Natural killer cell treated with Interleukin-12 subunit alpha and Interleukin-12 subunit beta and Interleukin-15 and Interleukin-18, amount 100 ng/mL, for 72 hours (primary cell): ENCODE measurements around the gene MBLAC1. TPM values are rescaled to one million over a fixed set of nuclear protein-coding genes. Genes with fewer than 3 reads are reported as not detected.

Experiments used
- ATAC-seq, 2 donors: fragments of 150-1000 bp; cut with Tn5 transposase in 1 of 2; sonication (Bioruptor Pico), chemical (Tn5 transposase) in 1 of 2; 2 replicates each; pipeline ENCODE4 v1.10.0; 2021
- DNase-seq: peaks from one replicate; pipeline ENCODE4 v3.0.0; 2022; ENCODE audit warnings: low spot score
- H3K27ac Mint-ChIP-seq, 2 donors: 1 replicate in 1 of 2; 2 replicates in 1 of 2; pipeline ENCODE4 v1.8.0; 2022; ENCODE audit warnings: mixed read lengths in 2 of 2, mild to moderate bottlenecking in 1 of 2, moderate library complexity in 1 of 2
- H3K27me3 Mint-ChIP-seq, 2 donors: 1 replicate in 1 of 2; 2 replicates in 1 of 2; pipeline ENCODE4 v1.8.0; 2022; ENCODE audit warnings: mixed read lengths in 2 of 2
- H3K36me3 Mint-ChIP-seq: one replicate; pipeline ENCODE4 v1.8.0; 2022; ENCODE audit warnings: mixed read lengths
- H3K4me1 Mint-ChIP-seq, 2 donors: 1 replicate in 1 of 2; 2 replicates in 1 of 2; pipeline ENCODE4 v1.8.0; 2022; ENCODE audit warnings: low read depth in 2 of 2, mixed read lengths in 2 of 2, mild to moderate bottlenecking in 1 of 2
- H3K4me3 Mint-ChIP-seq: one replicate; pipeline ENCODE4 v1.8.0; 2022; ENCODE audit warnings: mixed read lengths
- H3K9me3 Mint-ChIP-seq: 2 replicates; pipeline ENCODE4 v1.8.0; 2022; ENCODE audit warnings: mixed read lengths
- total RNA-seq, 2 donors: library from RNA; stranded (reverse); gene quantifications; one replicate each; pipeline ENCODE4 v1.2.3, GENCODE V29; 2022

Gene MBLAC1
- total RNA-seq: 1 to 10 TPM; 3.4 to 6.5 TPM

GRCh38 chr7:100126931-100127865, at the start of gene MBLAC1:
Gene MBLAC1, plus strand, starts transcription at chr7:100126967. Its CDS starts 429 bp downstream, at chr7:100127396.
- Mint-ChIP-seq H3K36me3 (no peaks in the 10 kb centered on the region), H3K27ac (peak within 1 kb of the TSS; percentile 94 to 97), H3K4me1 (peaks cover 21 to 31% of the 10 kb centered on the region in 2 donors), H3K27me3 (no peaks in the 10 kb centered on the region), H3K4me3 (peak within 1 kb of the TSS; percentile 96), H3K9me3 (no peaks in the 10 kb centered on the region)
- peak; percentile 92 for ATAC-seq
- DNase-seq: peak; percentile 89

GRCh38 chr7:100077205-100077604, 49.6 kb upstream of the MBLAC1 start:
- peaks cover 3% of the 10 kb centered on the region for H3K9me3 Mint-ChIP-seq
- ATAC-seq: no peak
- no peak overlapping the region for H3K4me3 Mint-ChIP-seq
- DNase-seq: no peak
- peaks cover 14 to 19% of the 10 kb centered on the region in 2 donors for H3K4me1 Mint-ChIP-seq
- no peaks in the 10 kb centered on the region for H3K27me3 Mint-ChIP-seq
- no peak overlapping the region for H3K27ac Mint-ChIP-seq
- peaks cover 35% of the 10 kb centered on the region for H3K36me3 Mint-ChIP-seq

- no peak for ATAC-seq
- H3K27ac Mint-ChIP-seq: no peak overlapping the region
- no peak for DNase-seq
- peaks cover 26% of the 10 kb centered on the region for H3K36me3 Mint-ChIP-seq
- H3K4me1 Mint-ChIP-seq: peaks cover 19 to 28% of the 10 kb centered on the region in 2 donors
- H3K27me3 Mint-ChIP-seq: no peaks in the 10 kb centered on the region
- H3K9me3 Mint-ChIP-seq: no peaks in the 10 kb centered on the region
- no peak overlapping the region for H3K4me3 Mint-ChIP-seq
Observed at GRCh38 chr7:100079024-100079560, 47.7 kb upstream of the MBLAC1 start.

GRCh38 chr7:100080907-100081534, 45.7 kb upstream of the MBLAC1 start:
- Mint-ChIP-seq H3K36me3 (peaks cover 11% of the 10 kb centered on the region), H3K4me1 (peaks cover 19 to 28% of the 10 kb centered on the region in 2 donors), H3K27me3 (no peaks in the 10 kb centered on the region), H3K4me3 (peak overlapping the region; percentile 92), H3K9me3 (no peaks in the 10 kb centered on the region), H3K27ac (peak overlapping the region; percentile 21 to 86)
- DNase-seq (no peak), ATAC-seq (no peak)

GRCh38 chr7:100081535-100082102, 45.1 kb upstream of the MBLAC1 start, which contains the start of gene ZNF3:
Gene ZNF3, minus strand, starts transcription at chr7:100081723. Its CDS starts 4,366 bp downstream, at chr7:100077357.
- ATAC-seq (peak; percentile 93 to 94), DNase-seq (peak; percentile 99)
- no peaks in the 10 kb centered on the region for H3K27me3 Mint-ChIP-seq
- H3K4me1 Mint-ChIP-seq: peaks cover 19 to 28% of the 10 kb centered on the region in 2 donors
- H3K27ac Mint-ChIP-seq: peak within 1 kb of the TSS; percentile 21 to 86
- no peaks in the 10 kb centered on the region for H3K9me3 Mint-ChIP-seq
- H3K4me3 Mint-ChIP-seq: peak within 1 kb of the TSS; percentile 92
- peaks cover 6% of the 10 kb centered on the region for H3K36me3 Mint-ChIP-seq

- Mint-ChIP-seq H3K27me3 (no peaks in the 10 kb centered on the region), H3K36me3 (no peaks in the 10 kb centered on the region), H3K4me3 (peak overlapping the region; percentile 92), H3K4me1 (peaks cover 21 to 28% of the 10 kb centered on the region in 2 donors), H3K9me3 (no peaks in the 10 kb centered on the region), H3K27ac (peak overlapping the region; percentile 21 to 86)
- no peak for DNase-seq
- no peak for ATAC-seq
Observed at GRCh38 chr7:100082978-100083377, 43.8 kb upstream of the MBLAC1 start.

- Mint-ChIP-seq H3K36me3 (no peaks in the 10 kb centered on the region), H3K4me3 (no peak overlapping the region), H3K27ac (no peak overlapping the region), H3K9me3 (no peaks in the 10 kb centered on the region), H3K4me1 (peaks cover 30 to 32% of the 10 kb centered on the region in 2 donors), H3K27me3 (no peaks in the 10 kb centered on the region)
- DNase-seq: no peak
- ATAC-seq: no peak
Observed at GRCh38 chr7:100085515-100085914, 41.3 kb upstream of the MBLAC1 start.

- Mint-ChIP-seq H3K27me3 (no peaks in the 10 kb centered on the region), H3K4me3 (peak overlapping the region; percentile 40), H3K36me3 (peaks cover 5% of the 10 kb centered on the region), H3K4me1 (peaks cover 18 to 26% of the 10 kb centered on the region in 2 donors), H3K9me3 (no peaks in the 10 kb centered on the region), H3K27ac (peak overlapping the region in 1 of 2 donors; percentile 83)
- no peak for ATAC-seq
- DNase-seq: no peak
Observed at GRCh38 chr7:100087055-100087750, 39.6 kb upstream of the MBLAC1 start.

- H3K36me3 Mint-ChIP-seq: peaks cover 10% of the 10 kb centered on the region
- DNase-seq (no peak), ATAC-seq (peak; percentile 1 to 13)
- H3K27me3 Mint-ChIP-seq: no peaks in the 10 kb centered on the region
- H3K9me3 Mint-ChIP-seq: no peaks in the 10 kb centered on the region
- peaks cover 9 to 21% of the 10 kb centered on the region in 2 donors for H3K4me1 Mint-ChIP-seq
- peak overlapping the region; percentile 83 to 86 for H3K27ac Mint-ChIP-seq
- peak overlapping the region; percentile 94 for H3K4me3 Mint-ChIP-seq
Observed at GRCh38 chr7:100088095-100088620, 38.6 kb upstream of the MBLAC1 start.

- no peaks in the 10 kb centered on the region for H3K27me3 Mint-ChIP-seq
- DNase-seq: peak; percentile 92
- H3K4me1 Mint-ChIP-seq: peaks cover 9 to 27% of the 10 kb centered on the region in 2 donors
- H3K27ac Mint-ChIP-seq: peak within 1 kb of the TSS; percentile 83 to 86
- ATAC-seq: peak; percentile 81 to 89
- H3K4me3 Mint-ChIP-seq: peak within 1 kb of the TSS; percentile 94
- peaks cover 10% of the 10 kb centered on the region for H3K36me3 Mint-ChIP-seq
- H3K9me3 Mint-ChIP-seq: no peaks in the 10 kb centered on the region
Observed at GRCh38 chr7:100088621-100089457, 37.9 kb upstream of the MBLAC1 start, which contains the start of gene COPS6. Gene COPS6, plus strand, starts transcription at chr7:100088969. Its CDS starts 22 bp downstream, at chr7:100088991.

- Mint-ChIP-seq H3K4me3 (peak overlapping the region; percentile 94), H3K27me3 (no peaks in the 10 kb centered on the region), H3K27ac (peak overlapping the region; percentile 83 to 86), H3K4me1 (peaks cover 9 to 27% of the 10 kb centered on the region in 2 donors), H3K36me3 (peaks cover 10% of the 10 kb centered on the region), H3K9me3 (no peaks in the 10 kb centered on the region)
- ATAC-seq (no peak), DNase-seq (no peak)
Observed at GRCh38 chr7:100089458-100090196, 37.1 kb upstream of the MBLAC1 start.
